B cell (primary cell): ENCODE results near the gene IDS.

Source experiments
- EZH2 ChIP-seq: IDR thresholded peaks from 2 replicates; pipeline ENCODE4 v1.6.1; 2012; ENCODE audit warnings: borderline replicate concordance, low read depth, mild to moderate bottlenecking, moderate library complexity, low read length; ENCODE audit not compliant: insufficient read depth, poor library complexity, severe bottlenecking
- TF ChIP-seq, protein P1 (sequence below): fragments of 200-600 bp; IDR thresholded peaks from one replicate; pipeline ENCODE4 v1.8.0; 2022; ENCODE audit warnings: antibody characterized with exemption, mild to moderate bottlenecking

GRCh38 chrX:149467461-149467860, 37.6 kb downstream of the IDS start:
- TF ChIP-seq, protein P1, sequence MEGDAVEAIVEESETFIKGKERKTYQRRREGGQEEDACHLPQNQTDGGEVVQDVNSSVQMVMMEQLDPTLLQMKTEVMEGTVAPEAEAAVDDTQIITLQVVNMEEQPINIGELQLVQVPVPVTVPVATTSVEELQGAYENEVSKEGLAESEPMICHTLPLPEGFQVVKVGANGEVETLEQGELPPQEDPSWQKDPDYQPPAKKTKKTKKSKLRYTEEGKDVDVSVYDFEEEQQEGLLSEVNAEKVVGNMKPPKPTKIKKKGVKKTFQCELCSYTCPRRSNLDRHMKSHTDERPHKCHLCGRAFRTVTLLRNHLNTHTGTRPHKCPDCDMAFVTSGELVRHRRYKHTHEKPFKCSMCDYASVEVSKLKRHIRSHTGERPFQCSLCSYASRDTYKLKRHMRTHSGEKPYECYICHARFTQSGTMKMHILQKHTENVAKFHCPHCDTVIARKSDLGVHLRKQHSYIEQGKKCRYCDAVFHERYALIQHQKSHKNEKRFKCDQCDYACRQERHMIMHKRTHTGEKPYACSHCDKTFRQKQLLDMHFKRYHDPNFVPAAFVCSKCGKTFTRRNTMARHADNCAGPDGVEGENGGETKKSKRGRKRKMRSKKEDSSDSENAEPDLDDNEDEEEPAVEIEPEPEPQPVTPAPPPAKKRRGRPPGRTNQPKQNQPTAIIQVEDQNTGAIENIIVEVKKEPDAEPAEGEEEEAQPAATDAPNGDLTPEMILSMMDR: no peak
- no peak for TF ChIP-seq EZH2
